PFSK-1 (cell line): ENCODE data around the gene SEMA3B.

Source experiments
- POLR2AphosphoS5 ChIP-seq: IDR thresholded peaks from 2 replicates; pipeline ENCODE4 v1.6.1; 2012; ENCODE audit warnings: low read depth, mild to moderate bottlenecking, control low read depth, low read length, moderate library complexity
- REST ChIP-seq, 2 experiments: IDR thresholded peaks; 2 replicates each; pipeline versions ENCODE4 v1.6.1 to v1.8.0; 2011 to 2012; ENCODE audit warnings: low read depth in 2 of 2, low read length in 2 of 2, control low read depth in 1 of 2, inconsistent platforms in 1 of 2, mild to moderate bottlenecking in 1 of 2, moderate library complexity in 1 of 2; ENCODE audit not compliant: insufficient read depth in 1 of 2
- TAF1 ChIP-seq: IDR thresholded peaks from 2 replicates; pipeline ENCODE4 v1.6.1; 2012; ENCODE audit warnings: low read length, control low read depth, borderline replicate concordance; ENCODE audit not compliant: insufficient read depth

- TF ChIP-seq POLR2AphosphoS5, result no peak
- no peak for TF ChIP-seq REST (IDR thresholded peaks at IDR 0.05; ENCODE audit: insufficient read depth in 1 of 2, low read depth in 2 of 2, low read length in 2 of 2)
- TF ChIP-seq TAF1, result no peak
Observed at GRCh38 chr3:50270422-50271224, 1.7 kb downstream of the SEMA3B start.
